ENCODE data around the gene TSEN34.
"Not testable (repeated sequence)": the region's sequence is repeated elsewhere in the genome, so short reads cannot be mapped to it uniquely, and the experiment has no call there.

TSEN34 gene

GRCh38 chr19:54209058-54209810, 18.1 kb downstream of the TSEN34 start:
- peak; percentile 20 for DNase-seq (ENCODE audit: low read depth)

GRCh38 chr19:54209811-54210494, 18.8 kb downstream of the TSEN34 start:
- peak; percentile 23 for DNase-seq (ENCODE audit: low read depth)

GRCh38 chr19:54211235-54211634, 20.1 kb downstream of the TSEN34 start:
- no peak for DNase-seq (ENCODE audit: low read depth)

GRCh38 chr19:54214217-54214616, 23.1 kb downstream of the TSEN34 start:
- not testable (repeated sequence) for DNase-seq (ENCODE audit: low read depth)

GRCh38 chr19:54214734-54215133, 23.6 kb downstream of the TSEN34 start:
- not testable (repeated sequence) for DNase-seq (ENCODE audit: low read depth)

- no peak for DNase-seq (ENCODE audit: low read depth)
Measured at GRCh38 chr19:54216869-54217268, 25.8 kb downstream of the TSEN34 start.

GRCh38 chr19:54217517-54218247, 26.6 kb downstream of the TSEN34 start:
- not testable (repeated sequence) for DNase-seq (ENCODE audit: low read depth)

GRCh38 chr19:54218259-54218658, 27.2 kb downstream of the TSEN34 start:
- no peak for DNase-seq (ENCODE audit: low read depth)

- no peak for DNase-seq (ENCODE audit: low read depth)
Measured at GRCh38 chr19:54218960-54219661, 28.0 kb downstream of the TSEN34 start.

GRCh38 chr19:54219702-54220101, 28.6 kb downstream of the TSEN34 start:
- not testable (repeated sequence) for DNase-seq (ENCODE audit: low read depth)

- not testable (repeated sequence) for DNase-seq (ENCODE audit: low read depth)
Measured at GRCh38 chr19:54221947-54222346, 30.8 kb downstream of the TSEN34 start.

GRCh38 chr19:54222474-54223276, 31.6 kb downstream of the TSEN34 start, which contains the start of gene LILRB3:
LILRB3 (minus strand) TSS chr19:54223007; CDS start chr19:54222976, 31 bp downstream.
- DNase-seq (ENCODE audit: low read depth), result not testable (repeated sequence)

GRCh38 chr19:54223277-54223936, 32.3 kb downstream of the TSEN34 start:
- DNase-seq (ENCODE audit: low read depth), result not testable (repeated sequence)

GRCh38 chr19:54223937-54224281, 32.8 kb downstream of the TSEN34 start:
- DNase-seq (ENCODE audit: low read depth), result not testable (repeated sequence)

GRCh38 chr19:54224619-54225018, 33.5 kb downstream of the TSEN34 start:
- DNase-seq (ENCODE audit: low read depth), result not testable (repeated sequence)

GRCh38 chr19:54229146-54229545, 38.0 kb downstream of the TSEN34 start:
- DNase-seq (ENCODE audit: low read depth), result no peak

- DNase-seq (ENCODE audit: low read depth), result no peak
Measured at GRCh38 chr19:54230031-54230430, 38.9 kb downstream of the TSEN34 start.

- peak; percentile 75 for DNase-seq (ENCODE audit: low read depth)
Measured at GRCh38 chr19:54231077-54231931, 40.2 kb downstream of the TSEN34 start.

- no peak for DNase-seq (ENCODE audit: low read depth)
Measured at GRCh38 chr19:54233941-54234340, 42.8 kb downstream of the TSEN34 start.

All from activated T-cell treated with anti-CD3 and anti-CD28 coated beads for 24 hours (primary cell).